ENCODE data around the gene RGS11. TPM values are rescaled to one million over a fixed set of nuclear protein-coding genes. Genes with fewer than 3 reads are reported as not detected.

Gene RGS11
- total and polyA plus RNA-seq, 4 donors: 1.8 to 5.6 (median 3.2) TPM

DNA sequence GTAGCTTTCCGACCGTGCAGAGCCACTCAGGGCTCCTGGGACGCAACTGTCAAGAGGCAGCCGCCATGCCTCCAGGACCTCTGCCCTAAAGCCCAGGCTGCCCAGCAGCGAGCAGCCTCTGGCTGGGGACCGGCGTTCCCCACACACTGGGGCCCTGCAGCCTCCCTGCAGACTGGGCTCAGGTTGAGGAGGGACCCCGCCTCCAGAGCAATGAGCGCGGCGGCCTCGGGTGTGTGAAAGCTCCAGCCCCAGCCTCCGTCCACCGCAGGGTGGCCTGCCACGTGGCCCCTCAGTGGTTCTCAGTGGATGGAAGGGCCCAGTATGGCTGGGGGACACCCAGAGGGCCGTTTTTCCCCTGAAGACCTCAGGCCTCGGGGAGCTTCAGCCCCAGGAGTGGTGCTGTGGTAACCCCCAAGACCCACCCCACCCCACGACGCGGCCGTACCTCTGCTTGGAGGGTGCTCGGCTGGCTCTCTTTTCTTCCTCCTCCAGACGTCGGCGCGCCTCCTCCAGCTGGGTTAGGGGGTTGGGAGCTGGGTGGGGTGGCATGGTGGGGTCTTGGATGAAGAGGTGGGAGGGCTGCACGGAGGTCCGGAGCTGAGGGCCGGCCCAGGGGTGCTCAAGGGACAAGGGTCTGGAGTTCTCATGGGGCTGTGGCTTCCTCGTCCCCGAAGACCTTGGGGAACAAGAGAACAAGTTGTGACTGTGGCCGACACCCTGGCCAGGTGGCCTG, 17.5 kb upstream of the RGS11 start:
- 96% methylated on average over 29 to 32 of the region's 32 CpGs for WGBS, 2 donors

DNA sequence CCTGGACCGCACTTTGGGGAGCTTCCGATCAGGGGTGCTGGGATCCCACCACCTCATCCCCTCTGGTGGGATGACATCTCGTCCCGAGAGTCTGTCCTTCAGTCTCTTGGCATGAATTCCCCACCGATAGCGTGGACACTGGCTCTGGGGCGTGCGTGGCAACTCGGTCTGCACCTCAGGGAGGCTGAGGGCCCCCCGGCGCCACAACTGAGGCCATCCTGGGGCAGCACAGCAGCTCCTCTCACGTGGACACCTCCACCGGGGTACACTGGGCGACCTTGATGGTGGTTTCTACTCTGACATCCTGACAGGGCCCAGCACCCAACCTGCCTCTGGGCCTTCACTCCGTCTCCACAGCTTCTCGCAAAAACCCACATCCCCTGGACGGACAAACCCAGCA, 15.8 kb upstream of the RGS11 start:
- DNase-seq (no peak), ATAC-seq (ENCODE audit: insufficient read depth, low FRiP score) (no peak)
- TF ChIP-seq, protein P1, sequence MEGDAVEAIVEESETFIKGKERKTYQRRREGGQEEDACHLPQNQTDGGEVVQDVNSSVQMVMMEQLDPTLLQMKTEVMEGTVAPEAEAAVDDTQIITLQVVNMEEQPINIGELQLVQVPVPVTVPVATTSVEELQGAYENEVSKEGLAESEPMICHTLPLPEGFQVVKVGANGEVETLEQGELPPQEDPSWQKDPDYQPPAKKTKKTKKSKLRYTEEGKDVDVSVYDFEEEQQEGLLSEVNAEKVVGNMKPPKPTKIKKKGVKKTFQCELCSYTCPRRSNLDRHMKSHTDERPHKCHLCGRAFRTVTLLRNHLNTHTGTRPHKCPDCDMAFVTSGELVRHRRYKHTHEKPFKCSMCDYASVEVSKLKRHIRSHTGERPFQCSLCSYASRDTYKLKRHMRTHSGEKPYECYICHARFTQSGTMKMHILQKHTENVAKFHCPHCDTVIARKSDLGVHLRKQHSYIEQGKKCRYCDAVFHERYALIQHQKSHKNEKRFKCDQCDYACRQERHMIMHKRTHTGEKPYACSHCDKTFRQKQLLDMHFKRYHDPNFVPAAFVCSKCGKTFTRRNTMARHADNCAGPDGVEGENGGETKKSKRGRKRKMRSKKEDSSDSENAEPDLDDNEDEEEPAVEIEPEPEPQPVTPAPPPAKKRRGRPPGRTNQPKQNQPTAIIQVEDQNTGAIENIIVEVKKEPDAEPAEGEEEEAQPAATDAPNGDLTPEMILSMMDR (IDR thresholded peaks at IDR 0.05; ENCODE audit: control extremely low read depth, extremely low read depth): no peak
- no peaks in the 10 kb centered on the region for H3K4me1 ChIP-seq (ENCODE audit: control insufficient read depth in 5 of 5, insufficient read depth in 5 of 5, low read length in 5 of 5)
- H3K36me3 ChIP-seq (ENCODE audit: control insufficient read depth in 4 of 4, insufficient read depth in 4 of 4, low read length in 4 of 4): peaks cover 0 to 67% (median 9%) of the 10 kb centered on the region in 4 donors
- no peaks in the 10 kb centered on the region for H3K27me3 ChIP-seq (ENCODE audit: control insufficient read depth in 3 of 3, insufficient read depth in 3 of 3, low read length in 2 of 3)
- WGBS, 2 donors: 90% methylated on average over 17 of the region's 17 CpGs
- H3K4me3 ChIP-seq: no peak overlapping the region
- H3K27ac ChIP-seq (ENCODE audit: low read depth in 1 of 2, low read length in 1 of 2): no peak overlapping the region
- H3K9me3 ChIP-seq (ENCODE audit: control insufficient read depth in 4 of 4, insufficient read depth in 3 of 4, low read length in 3 of 4): no peaks in the 10 kb centered on the region
- H3K9ac ChIP-seq (ENCODE audit: insufficient read depth in 1 of 2, low read length in 2 of 2): no peak overlapping the region

More for the DNA sequence above, 17.5 kb upstream of the RGS11 start:
- H3K9ac ChIP-seq (ENCODE audit: insufficient read depth in 1 of 2, low read length in 2 of 2): no peak overlapping the region
- TF ChIP-seq, protein P1 (IDR thresholded peaks at IDR 0.05; ENCODE audit: control extremely low read depth, extremely low read depth): no peak
- ATAC-seq (ENCODE audit: insufficient read depth, low FRiP score) (no peak), DNase-seq (no peak)
- no peaks in the 10 kb centered on the region for H3K27me3 ChIP-seq (ENCODE audit: control insufficient read depth in 3 of 3, insufficient read depth in 3 of 3, low read length in 2 of 3)
- H3K27ac ChIP-seq (ENCODE audit: low read depth in 1 of 2, low read length in 1 of 2): no peak overlapping the region
- H3K36me3 ChIP-seq (ENCODE audit: control insufficient read depth in 4 of 4, insufficient read depth in 4 of 4, low read length in 4 of 4): peaks cover 0 to 69% (median 10%) of the 10 kb centered on the region in 4 donors
- no peak overlapping the region for H3K4me3 ChIP-seq
- H3K4me1 ChIP-seq (ENCODE audit: control insufficient read depth in 5 of 5, insufficient read depth in 5 of 5, low read length in 5 of 5): no peaks in the 10 kb centered on the region
- H3K9me3 ChIP-seq (ENCODE audit: control insufficient read depth in 4 of 4, insufficient read depth in 3 of 4, low read length in 3 of 4): no peaks in the 10 kb centered on the region

DNA sequence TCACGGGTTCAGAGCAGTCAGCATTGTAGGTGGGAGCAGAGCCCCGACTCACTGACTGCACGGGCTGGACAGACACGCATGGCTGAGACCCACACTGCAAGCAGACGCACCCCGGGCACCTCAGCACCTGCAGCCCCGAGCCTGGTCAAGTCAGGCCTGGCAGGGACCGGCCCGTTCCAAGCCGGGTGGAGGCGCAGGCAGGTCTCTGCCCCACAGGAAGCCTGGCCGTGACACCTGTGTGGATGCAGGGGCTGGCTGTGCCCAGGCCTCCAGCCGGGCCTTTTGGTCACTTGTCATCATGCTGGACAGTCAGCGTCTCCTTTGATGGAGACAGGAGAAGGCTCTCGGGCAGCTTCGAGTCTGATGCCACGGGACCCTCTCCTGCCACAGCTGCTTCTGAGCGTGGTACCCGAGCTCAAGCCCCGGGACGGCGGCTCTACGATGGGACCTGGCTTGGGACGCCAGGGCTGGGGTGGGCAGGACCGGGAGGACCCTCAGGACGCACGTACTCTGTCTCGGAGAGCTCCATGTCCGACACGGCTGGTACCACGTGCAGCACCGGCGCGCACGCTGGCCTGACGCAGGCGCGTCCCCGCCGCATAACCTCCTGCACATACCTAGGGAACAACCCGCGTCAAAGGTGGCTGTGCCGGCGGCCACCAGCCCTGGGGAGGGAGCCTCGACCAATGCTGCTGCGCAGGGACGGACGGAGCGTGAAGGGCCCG, 15.1 kb upstream of the RGS11 start:
- Histone ChIP-seq H3K4me1 (ENCODE audit: control insufficient read depth in 5 of 5, insufficient read depth in 5 of 5, low read length in 5 of 5) (no peaks in the 10 kb centered on the region), H3K27ac (ENCODE audit: low read depth in 1 of 2, low read length in 1 of 2) (no peak overlapping the region), H3K9me3 (ENCODE audit: control insufficient read depth in 4 of 4, insufficient read depth in 3 of 4, low read length in 3 of 4) (no peaks in the 10 kb centered on the region), H3K36me3 (ENCODE audit: control insufficient read depth in 4 of 4, insufficient read depth in 4 of 4, low read length in 4 of 4) (peaks cover 0 to 66% (median 8%) of the 10 kb centered on the region in 4 donors), H3K27me3 (ENCODE audit: control insufficient read depth in 3 of 3, insufficient read depth in 3 of 3, low read length in 2 of 3) (no peaks in the 10 kb centered on the region), H3K4me3 (no peak overlapping the region), H3K9ac (ENCODE audit: insufficient read depth in 1 of 2, low read length in 2 of 2) (no peak overlapping the region)
- ATAC-seq (ENCODE audit: insufficient read depth, low FRiP score) (no peak), DNase-seq (no peak)
- 96% methylated on average over 50 of the region's 50 CpGs for WGBS, 2 donors
- TF ChIP-seq, protein P1 (IDR thresholded peaks at IDR 0.05; ENCODE audit: control extremely low read depth, extremely low read depth): no peak

Data from lung (tissue), 12 donors.